Effector memory CD4-positive, alpha-beta T cell (primary cell): ENCODE measurements around the gene RPS4Y2.

Source experiments
- DNase-seq, 3 donors: peaks; one replicate each; pipeline ENCODE4 v3.0.0-alpha.2; 2020
- H3K27ac ChIP-seq: 2 replicates; pipeline ENCODE4 v1.7.0; 2013; ENCODE audit warnings: mild to moderate bottlenecking, low read length, moderate library complexity; ENCODE audit not compliant: insufficient read depth, poor library complexity, severe bottlenecking
- H3K27me3 ChIP-seq: replicated peaks from 2 replicates; pipeline ENCODE4 v1.7.0; 2013; ENCODE audit warnings: mild to moderate bottlenecking, low read length; ENCODE audit not compliant: insufficient read depth, control insufficient read depth, poor library complexity, severe bottlenecking
- H3K36me3 ChIP-seq: 2 replicates; pipeline ENCODE4 v1.7.0; 2013; ENCODE audit warnings: mild to moderate bottlenecking, low read length, moderate library complexity; ENCODE audit not compliant: control insufficient read depth, insufficient read depth
- H3K4me1 ChIP-seq: 2 replicates; pipeline ENCODE4 v1.7.0; 2013; ENCODE audit warnings: low read length, mild to moderate bottlenecking; ENCODE audit not compliant: control insufficient read depth, insufficient read depth, poor library complexity, severe bottlenecking
- H3K4me3 ChIP-seq: 2 replicates; pipeline ENCODE4 v1.7.0; 2013; ENCODE audit warnings: low read length, low read depth, mild to moderate bottlenecking; ENCODE audit not compliant: insufficient read depth, poor library complexity, severe bottlenecking
- H3K9me3 ChIP-seq: 2 replicates; pipeline ENCODE4 v1.7.0; 2013; ENCODE audit warnings: mild to moderate bottlenecking, low read length, moderate library complexity; ENCODE audit not compliant: control insufficient read depth

The RPS4Y2 gene

GRCh38 chrY:20813459-20813858, 57.6 kb downstream of the RPS4Y2 start:
- no peaks in the 10 kb centered on the region for H3K4me1 ChIP-seq
- no peak for DNase-seq
- no peaks in the 10 kb centered on the region for H3K27me3 ChIP-seq
- H3K4me3 ChIP-seq: no peak overlapping the region
- no peaks in the 10 kb centered on the region for H3K36me3 ChIP-seq
- no peak overlapping the region for H3K27ac ChIP-seq
- no peaks in the 10 kb centered on the region for H3K9me3 ChIP-seq

- H3K4me3 ChIP-seq: no peak overlapping the region
- H3K36me3 ChIP-seq: no peaks in the 10 kb centered on the region
- no peak for DNase-seq
- H3K9me3 ChIP-seq: no peaks in the 10 kb centered on the region
- no peaks in the 10 kb centered on the region for H3K4me1 ChIP-seq
- H3K27me3 ChIP-seq: no peaks in the 10 kb centered on the region
- H3K27ac ChIP-seq: no peak overlapping the region
Measured at GRCh38 chrY:20814794-20815193, 58.9 kb downstream of the RPS4Y2 start.

- H3K36me3 ChIP-seq: no peaks in the 10 kb centered on the region
- no peaks in the 10 kb centered on the region for H3K27me3 ChIP-seq
- H3K9me3 ChIP-seq: no peaks in the 10 kb centered on the region
- no peaks in the 10 kb centered on the region for H3K4me1 ChIP-seq
- H3K27ac ChIP-seq: no peak overlapping the region
- no peak for DNase-seq
- no peak overlapping the region for H3K4me3 ChIP-seq
Measured at GRCh38 chrY:20817067-20817466, 61.2 kb downstream of the RPS4Y2 start.
